ENCODE results near the gene CDH1.

Gene CDH1

GRCh38 chr16:68843482-68844210 lies 106.6 kb downstream of the CDH1 start, which contains the start of gene TANGO6:
Gene TANGO6, plus strand, starts transcription at chr16:68843531. Its CDS starts 87 bp downstream, at chr16:68843618.
- peak; percentile 82 to 86 for DNase-seq (ENCODE audit: extremely low read depth in 1 of 2, low read depth in 1 of 2)

DNA sequence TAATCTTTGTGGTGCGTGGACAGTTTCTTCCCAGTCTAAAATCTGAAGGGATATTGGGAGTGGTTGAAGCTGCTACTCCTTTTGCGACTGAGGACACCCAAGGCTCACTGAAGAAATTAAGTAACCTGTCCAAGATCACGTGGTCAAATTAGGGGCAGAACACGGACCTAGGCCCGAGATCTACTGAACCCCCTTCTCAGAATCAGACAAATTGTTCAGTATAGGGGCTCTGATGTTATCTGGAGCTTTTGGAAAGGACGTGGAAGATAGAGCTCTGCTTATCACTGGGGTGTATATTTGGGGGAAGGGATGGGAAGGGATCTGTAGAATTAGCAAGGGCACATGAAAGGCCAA lies 107.1 kb downstream of the CDH1 start:
- DNase-seq (ENCODE audit: extremely low read depth in 1 of 2, low read depth in 1 of 2) = no peak

DNA sequence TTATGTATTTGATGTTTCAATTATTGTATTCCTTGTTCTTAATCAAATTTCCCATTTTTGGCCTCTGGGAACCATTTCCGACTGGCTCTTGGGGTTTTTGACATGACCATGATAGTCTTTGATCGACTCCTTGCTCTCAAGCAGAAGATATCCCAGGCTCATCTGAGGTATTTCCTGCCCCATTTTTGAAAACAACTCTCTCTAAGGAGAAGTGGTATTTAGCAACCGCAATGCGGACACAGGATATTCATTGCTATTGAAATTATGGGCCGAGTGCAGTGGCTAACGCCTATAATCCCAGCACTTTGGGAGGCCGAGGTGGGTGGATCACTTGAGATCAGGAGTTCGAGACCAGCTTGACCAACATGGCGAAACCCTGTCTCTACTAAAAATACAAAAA lies 111.7 kb downstream of the CDH1 start:
- no peak for DNase-seq (ENCODE audit: extremely low read depth in 1 of 2, low read depth in 1 of 2)

- DNase-seq (ENCODE audit: extremely low read depth in 1 of 2, low read depth in 1 of 2) = no peak
Measured at GRCh38 chr16:68850481-68850880, 113.4 kb downstream of the CDH1 start.

GRCh38 chr16:68851601-68852000 lies 114.5 kb downstream of the CDH1 start:
- DNase-seq (ENCODE audit: extremely low read depth in 1 of 2, low read depth in 1 of 2) = no peak

GRCh38 chr16:68857479-68857878 lies 120.4 kb downstream of the CDH1 start:
- DNase-seq (ENCODE audit: extremely low read depth in 1 of 2, low read depth in 1 of 2) = no peak

DNA sequence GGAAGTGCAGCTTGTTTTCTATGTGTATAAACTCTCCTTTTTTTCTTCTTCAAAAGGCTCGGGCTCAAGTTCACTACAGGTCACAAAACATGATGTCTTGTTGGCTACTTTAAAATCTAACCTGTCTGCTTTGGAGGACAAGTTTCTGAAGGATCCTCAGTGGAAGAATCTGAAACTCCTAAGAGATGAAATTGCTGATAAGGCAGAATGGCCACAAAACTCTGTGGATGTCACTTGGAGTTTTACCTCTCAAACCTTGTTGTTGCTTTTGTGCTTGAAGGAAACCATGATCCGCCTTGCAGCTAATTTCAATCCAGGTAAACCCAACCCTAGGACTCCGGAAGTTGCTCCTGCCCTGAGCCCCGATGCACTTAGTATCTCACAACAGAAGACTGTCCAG lies 122.7 kb downstream of the CDH1 start:
- DNase-seq (ENCODE audit: extremely low read depth in 1 of 2, low read depth in 1 of 2) = no peak

DNA sequence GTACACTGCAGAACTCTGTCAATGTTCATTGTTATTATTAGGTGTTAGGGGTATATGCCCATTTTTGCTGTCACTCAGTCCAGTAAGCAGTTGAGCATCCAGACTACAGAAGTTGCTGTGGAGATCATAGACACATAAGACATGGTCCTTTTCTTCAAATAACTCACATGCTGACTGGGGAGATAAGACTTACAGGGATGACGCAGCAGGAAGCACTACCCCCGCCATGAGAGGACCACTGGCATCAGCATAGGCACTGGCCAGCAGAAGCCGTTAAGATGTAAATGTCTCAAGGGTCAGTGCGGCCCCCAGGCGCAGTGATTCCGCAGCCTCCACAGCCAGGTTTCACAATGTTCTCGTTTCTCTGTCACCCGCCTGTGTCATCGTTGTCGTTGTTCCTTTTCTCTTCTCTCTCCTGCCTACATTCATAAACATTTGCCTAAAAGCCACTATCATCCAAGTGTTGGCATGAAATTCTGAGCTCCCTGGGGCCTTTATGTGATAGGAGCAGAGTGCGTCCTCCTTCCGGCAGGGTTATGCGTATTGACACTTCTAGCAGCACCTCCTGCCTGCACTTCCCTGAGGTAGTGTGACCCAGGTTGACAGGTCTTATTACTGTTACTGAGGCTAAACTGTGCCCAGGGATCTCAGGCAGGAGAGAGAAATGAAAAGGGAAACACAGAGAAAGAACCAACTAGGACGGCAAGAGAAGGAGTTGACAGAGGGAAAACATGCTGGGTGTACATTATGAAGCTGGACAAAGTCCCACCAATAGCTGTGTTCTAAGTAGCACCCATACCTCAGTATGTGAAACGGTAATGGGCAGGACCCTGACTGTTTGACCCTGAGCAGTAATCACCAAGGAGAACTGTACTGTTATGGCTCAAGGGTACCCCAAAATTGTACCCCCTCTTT lies 124.1 kb downstream of the CDH1 start:
- no peak for DNase-seq (ENCODE audit: extremely low read depth in 1 of 2, low read depth in 1 of 2)

DNA sequence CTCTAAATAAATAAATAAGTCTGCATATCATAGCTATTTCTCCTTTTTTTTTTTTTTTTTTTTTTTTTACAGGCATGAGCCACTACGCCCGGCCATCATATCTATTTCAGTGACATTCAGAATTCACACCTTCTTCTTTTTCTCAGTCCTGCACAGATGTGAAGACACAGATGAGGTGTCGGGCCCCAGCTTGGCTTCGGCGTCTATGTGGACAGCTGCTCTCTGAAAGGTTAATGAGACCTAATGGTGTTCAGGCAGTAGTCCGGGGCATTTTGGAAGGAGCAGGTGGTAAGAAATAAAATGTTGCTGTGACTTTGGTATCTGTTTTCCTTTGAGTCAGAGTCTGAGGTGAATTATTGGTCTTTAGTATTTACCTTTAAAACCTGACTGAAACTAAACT lies 129.8 kb downstream of the CDH1 start:
- no peak for DNase-seq (ENCODE audit: extremely low read depth in 1 of 2, low read depth in 1 of 2)

DNA sequence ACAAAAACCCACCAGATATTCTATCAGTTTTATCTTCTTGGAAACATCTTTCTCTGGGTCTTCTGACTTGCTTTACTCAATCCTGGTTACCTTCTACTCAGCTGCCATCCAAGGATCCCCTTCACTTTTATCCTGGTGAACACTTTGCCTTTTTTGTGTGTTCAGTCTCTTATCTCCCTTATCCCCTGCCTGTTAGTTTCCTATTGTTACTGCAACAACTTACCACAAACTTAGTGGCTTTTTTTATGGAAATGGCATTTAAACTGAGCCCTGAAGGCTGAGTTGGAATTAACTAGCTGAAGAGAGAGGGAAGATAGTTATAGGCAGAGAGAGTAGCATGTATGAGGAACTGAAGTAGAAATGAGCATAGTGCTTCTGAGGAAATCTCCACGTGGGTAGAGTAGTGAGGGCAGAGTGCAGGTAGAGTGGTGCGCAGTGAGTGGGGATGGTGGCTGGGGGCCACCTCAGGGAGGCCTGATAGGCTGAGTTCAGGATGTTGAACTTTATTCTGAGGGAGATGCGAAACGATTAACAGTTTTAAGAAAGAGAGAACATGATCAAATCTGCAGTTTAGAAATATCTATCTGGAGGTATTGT lies 132.5 kb downstream of the CDH1 start:
- no peak for DNase-seq (ENCODE audit: extremely low read depth in 1 of 2, low read depth in 1 of 2)

DNA sequence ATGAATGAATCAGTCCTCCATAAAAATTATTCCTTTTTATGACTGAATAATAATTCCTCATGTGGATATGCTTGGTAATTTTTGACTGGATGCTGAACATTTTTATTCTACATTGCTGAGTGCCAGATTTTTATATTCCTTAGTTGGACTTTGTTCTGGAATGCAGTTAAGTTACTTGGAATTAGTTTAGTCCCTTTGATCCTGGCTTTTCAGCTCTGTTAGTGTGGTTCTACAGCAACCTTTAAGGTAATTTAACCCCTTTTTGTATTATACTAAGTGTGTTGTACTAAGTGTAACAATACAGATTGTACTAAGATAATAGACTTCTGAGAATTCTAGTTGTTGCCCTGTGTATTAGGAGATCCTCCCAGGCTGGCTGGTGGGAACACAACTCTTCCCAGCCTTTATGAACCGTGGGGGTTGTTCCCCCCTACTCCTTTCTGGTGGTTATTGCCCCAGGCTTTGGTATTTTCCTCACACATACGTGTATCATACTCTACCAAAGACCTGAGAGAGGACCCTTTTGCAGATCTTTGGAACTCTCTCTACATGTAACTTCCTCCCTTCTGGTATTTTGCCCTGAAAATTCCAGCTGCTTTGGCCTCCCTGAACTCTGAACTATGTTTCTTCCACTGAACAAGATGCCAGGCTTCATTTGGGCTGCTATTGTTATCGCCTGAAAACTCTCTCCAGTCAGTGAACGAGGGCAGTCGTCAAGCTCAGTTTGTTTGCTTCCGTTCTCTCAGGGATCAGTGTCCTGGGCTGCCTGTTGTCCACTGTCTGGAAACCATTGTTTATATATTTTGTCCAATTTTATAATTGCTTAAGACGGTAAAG lies 136.8 kb downstream of the CDH1 start:
- DNase-seq (ENCODE audit: extremely low read depth in 1 of 2, low read depth in 1 of 2) = no peak

- no peak for DNase-seq (ENCODE audit: extremely low read depth in 1 of 2, low read depth in 1 of 2)
Measured at GRCh38 chr16:68875871-68876270, 138.8 kb downstream of the CDH1 start.

DNA sequence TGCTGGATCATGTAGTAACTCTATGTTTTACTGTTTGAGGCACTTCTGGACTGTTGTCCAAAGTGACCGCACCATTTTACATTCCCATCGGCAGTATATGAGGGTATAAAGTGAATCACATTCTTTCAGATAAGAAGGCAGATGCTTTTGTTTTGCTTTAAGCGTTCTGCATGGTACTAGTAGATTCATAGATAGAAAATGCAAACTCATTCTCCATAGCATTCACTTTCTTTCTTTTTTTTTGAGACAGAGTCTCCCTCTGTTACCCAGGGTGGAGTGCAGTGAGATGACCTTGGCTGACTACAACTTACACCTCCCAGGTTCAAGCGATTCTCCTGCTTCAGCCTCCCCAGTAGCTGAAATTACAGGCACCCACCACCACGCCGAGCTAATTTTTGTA lies 146.6 kb downstream of the CDH1 start:
- DNase-seq (ENCODE audit: extremely low read depth in 1 of 2, low read depth in 1 of 2) = no peak

DNA sequence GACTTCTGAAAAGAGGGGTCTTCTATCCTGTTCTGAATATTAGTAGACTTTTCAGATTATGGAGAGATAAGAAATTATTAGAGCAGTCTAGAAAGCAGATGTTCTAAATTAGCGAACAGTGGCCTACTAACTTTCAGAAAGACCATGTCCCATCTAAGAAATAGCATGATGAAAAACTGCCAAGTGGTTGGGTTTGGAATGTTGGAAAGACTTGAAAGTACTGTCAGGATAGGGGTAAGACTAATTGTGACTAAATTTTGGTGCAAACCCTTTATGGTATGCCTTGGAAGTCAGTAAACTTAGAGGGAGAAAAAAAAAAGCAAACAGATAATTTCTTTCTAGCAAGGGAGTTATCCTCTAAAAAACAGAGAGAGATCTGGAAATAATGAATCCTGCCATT lies 147.3 kb downstream of the CDH1 start:
- no peak for DNase-seq (ENCODE audit: extremely low read depth in 1 of 2, low read depth in 1 of 2)
